HG03064 (cell line): ENCODE data around the gene GRM3.
"Not testable (repeated sequence)": the region's sequence is repeated elsewhere in the genome, so short reads cannot be mapped to it uniquely, and the experiment has no call there.

Experiments
- ATAC-seq: cut with Tn5 transposase; IDR thresholded peaks from one replicate; pipeline ENCODE4 v1.9.1; 2021; ENCODE audit warnings: low read depth; ENCODE audit not compliant: unreplicated experiment

The GRM3 gene

GRCh38 chr7:86643561-86644281 is at the start of gene GRM3:
GRM3 (plus strand) TSS chr7:86643909; CDS start chr7:86765146, 121,237 bp downstream.
- no peak for ATAC-seq

- ATAC-seq: no peak
Observed at GRCh38 chr7:86598311-86598710, 45.4 kb upstream of the GRM3 start.

- ATAC-seq: no peak
Observed at GRCh38 chr7:86598721-86599120, 45.0 kb upstream of the GRM3 start.

DNA sequence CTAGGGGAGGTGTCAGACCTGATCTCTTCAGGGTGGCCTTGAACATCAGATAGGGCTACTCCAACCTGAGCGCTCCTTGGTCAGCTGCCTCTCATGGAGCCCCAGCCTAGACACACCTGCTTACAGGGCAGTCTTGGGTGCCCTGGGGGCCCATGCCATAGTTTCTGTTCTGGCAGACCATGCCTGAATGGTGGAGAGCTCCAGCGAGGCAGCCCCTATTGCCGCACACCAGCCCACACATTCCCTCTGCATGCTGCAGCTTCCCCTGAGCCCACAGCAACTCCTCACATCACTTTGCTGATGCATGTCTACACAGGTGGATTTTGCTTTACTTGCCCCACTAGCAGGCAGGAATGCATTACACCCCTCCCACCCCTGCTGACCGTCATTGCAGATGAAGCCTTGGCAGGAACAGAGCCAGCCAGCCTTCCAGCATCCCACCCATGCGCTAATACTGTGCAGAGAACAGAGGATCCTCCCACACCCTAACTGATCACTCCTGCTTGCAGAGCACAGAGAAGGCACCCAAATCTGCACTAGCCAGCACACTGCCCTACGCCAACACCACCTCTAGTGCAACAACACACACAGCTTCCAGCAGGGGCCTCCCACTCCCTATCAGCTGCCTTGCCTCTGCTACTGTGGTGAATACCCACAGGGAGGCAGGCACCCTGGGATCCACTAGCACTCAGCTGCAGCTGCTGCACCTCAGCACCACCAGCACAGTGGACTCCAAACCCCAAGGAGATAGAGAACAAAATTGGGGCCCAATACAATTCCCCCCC is 43.0 kb upstream of the GRM3 start:
- no peak for ATAC-seq

DNA sequence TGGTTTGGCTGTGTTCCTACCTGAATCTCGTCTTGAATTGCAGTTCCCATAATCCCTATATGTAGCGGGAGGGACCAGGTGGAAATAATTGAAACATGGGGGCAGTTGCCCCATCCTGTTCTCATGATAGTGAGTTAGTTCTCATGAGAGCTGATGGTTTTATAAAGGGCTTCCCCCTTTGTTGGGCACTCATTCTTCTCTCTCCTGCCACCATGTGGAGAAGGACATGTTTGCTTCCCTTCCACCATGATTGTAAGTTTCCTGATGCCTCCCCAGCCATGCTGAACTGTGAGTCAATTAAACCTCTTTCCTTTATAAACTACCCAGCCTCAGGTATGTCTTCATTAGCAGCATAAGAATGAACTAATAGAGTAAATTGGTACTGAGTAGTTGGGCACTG is 28.0 kb upstream of the GRM3 start:
- ATAC-seq: not testable (repeated sequence)

DNA sequence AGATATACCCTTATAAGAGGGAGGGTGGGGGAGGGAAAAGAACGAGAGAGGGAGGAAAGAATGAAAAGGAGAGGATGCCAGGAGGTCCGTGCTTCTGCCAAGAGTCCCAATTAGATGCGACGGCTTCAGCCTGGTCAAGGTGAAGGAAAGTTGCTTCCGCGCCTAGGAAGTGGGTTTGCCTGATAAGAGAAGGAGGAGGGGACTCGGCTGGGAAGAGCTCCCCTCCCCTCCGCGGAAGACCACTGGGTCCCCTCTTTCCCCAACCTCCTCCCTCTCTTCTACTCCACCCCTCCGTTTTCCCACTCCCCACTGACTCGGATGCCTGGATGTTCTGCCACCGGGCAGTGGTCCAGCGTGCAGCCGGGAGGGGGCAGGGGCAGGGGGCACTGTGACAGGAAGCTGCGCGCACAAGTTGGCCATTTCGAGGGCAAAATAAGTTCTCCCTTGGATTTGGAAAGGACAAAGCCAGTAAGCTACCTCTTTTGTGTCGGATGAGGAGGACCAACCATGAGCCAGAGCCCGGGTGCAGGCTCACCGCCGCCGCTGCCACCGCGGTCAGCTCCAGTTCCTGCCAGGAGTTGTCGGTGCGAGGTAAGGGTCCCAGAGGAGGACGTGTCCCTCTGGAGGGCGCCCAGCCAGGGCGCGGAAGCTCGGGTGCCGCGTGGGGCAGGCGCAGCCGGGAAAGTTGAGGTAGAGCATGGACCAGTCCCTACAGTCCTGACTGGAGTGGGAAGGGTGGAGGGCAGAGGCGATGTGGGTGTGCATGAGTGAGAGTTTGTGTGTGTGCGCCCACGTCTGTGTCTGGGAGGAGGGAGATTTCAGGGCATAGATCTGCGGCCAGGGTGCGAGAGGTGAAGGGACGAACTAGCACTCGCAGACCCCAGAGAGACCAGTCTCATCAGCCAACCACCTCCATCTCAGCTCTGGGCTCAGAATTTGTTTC is 844 bp downstream of the GRM3 start:
- no peak for ATAC-seq

- ATAC-seq: no peak
Observed at GRCh38 chr7:86645225-86645608, 1.5 kb downstream of the GRM3 start.

DNA sequence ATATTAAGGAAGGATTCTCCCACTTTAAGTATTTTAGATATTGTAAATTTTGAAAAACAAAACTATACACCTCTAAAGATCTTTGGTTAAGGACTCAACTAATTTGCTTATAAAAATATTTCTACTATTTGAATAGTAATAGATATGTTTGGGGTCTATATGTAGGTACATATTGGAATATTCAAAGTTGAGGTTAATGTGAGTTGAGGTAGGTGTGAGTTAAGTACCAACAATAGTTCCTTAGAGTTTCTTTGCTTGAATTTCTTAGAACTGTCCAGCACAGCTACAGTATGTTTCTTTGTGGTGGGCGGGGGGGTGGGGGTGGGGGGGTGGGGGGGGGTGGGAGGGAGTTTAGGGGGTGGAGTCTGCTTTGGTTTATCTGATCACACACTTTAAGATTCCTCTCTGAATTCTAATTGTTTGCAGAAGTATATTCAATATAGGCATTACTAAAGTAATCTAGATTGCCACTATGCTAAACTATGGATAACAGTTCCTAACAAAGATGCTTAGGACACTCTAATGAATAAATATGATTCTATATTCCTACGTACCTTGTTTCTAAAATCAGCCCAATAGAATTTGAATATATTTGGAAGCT is 2.1 kb downstream of the GRM3 start:
- no peak for ATAC-seq

DNA sequence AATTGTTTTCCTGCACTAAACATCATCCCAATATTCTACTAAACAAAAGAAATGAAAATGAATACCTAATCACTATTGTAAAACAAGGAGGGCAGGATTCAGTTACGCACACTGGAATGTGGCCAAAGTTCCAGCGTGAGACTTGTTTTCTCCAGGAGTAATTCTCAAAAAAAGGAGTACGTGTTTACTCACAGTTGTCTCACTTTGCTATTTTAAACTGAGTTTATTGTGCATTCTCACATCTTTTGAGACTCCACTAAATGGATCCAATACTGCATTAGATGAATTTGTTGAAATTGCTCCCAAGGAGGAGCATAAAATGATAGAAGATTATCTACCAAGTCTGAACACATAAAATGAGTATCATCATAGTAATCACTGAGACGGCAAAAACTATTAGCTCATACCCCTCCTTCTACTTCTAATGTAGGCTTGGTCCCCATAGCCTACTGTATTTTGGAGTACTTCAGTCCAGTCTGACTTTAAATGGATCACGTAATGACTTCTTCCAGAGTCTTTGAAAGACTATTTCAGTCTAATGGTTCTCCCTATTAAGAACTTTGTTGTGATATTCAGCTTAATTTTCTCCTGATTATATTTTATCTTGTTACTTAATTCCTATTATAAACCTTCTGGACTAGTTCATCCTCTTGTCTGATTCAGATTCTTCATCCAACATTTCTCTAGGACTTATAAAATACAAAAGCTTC is 3.8 kb downstream of the GRM3 start:
- ATAC-seq: no peak

GRCh38 chr7:86648169-86648568 is 4.5 kb downstream of the GRM3 start:
- ATAC-seq: no peak

- no peak for ATAC-seq
Observed at GRCh38 chr7:86653919-86654659, 10.4 kb downstream of the GRM3 start.

GRCh38 chr7:86657948-86658347 is 14.2 kb downstream of the GRM3 start:
- no peak for ATAC-seq

DNA sequence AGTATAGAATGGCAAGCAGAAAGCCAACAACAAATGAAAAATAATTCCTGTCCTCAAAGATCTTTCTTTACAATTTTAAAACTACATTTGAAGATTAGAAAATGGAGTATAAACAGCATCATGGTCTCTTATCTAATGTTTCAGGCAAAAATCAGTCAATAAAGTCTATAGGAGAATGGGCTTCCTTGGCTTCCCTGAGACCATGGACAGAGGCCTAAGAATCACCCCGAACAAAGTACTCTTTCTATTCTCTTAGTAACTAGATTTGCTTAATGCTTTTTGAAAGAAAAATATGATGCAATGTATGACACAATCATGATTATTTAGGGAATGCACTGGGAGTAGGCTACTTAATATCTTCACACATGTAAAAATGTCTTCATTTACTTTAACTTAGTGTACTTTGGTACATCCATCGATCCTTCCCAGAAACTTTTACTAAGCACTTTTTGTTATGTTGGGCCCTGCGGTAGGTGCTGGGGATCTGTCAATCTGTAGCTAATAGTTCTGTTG is 17.3 kb downstream of the GRM3 start:
- no peak for ATAC-seq

- no peak for ATAC-seq
Observed at GRCh38 chr7:86664486-86664885, 20.8 kb downstream of the GRM3 start.

- no peak for ATAC-seq
Observed at GRCh38 chr7:86664991-86665390, 21.3 kb downstream of the GRM3 start.

DNA sequence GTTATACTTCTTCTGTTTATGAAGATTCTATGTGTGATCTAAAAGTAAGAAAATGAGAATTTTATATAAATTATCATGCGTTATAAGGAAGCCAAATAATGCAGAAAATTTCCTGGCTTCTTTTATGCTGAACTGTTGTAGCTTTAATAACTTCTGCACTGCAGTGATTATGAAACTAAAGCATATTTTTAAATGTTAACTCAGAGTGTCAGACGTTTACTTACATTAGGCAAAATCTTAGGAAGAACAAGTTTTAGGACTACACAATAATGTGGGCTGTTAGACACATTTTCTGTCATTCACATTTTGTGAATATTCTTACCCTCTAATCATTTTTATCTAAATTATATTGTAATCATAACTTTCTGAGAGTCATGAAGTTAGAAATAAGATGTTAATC is 22.0 kb downstream of the GRM3 start:
- no peak for ATAC-seq

- no peak for ATAC-seq
Observed at GRCh38 chr7:86667732-86668131, 24.0 kb downstream of the GRM3 start.

GRCh38 chr7:86668315-86668714 is 24.6 kb downstream of the GRM3 start:
- ATAC-seq: no peak

DNA sequence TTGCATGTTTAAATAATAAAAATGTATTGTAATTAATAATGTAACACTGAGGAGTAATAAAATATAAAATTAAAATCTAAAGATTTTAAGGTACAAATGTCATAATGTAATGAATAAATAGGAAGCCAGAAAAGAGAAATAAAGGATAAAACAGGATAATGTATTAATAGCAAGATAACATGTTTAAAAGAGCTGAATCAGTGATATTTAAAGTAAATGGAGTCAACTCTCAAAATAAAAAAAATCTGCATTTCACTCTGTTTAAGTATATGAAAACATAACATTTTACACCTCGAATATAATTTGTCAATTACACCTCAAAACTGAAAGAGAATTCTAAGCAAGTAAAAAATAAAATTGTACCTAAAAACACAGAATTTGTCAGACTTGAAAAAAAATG is 44.1 kb downstream of the GRM3 start:
- ATAC-seq: no peak
